ENCODE data around the gene HSD17B14. TPM values are rescaled to one million over a fixed set of nuclear protein-coding genes. Genes with fewer than 3 reads are reported as not detected.

Gene HSD17B14
- total RNA-seq, 2 experiments from 2014 or later = 0.47 to 0.56 TPM

- no peak for TF ChIP-seq CTCF (IDR thresholded peaks at IDR 0.05)
- ATAC-seq (no peak), DNase-seq (no peak)
- Mint-ChIP-seq H3K27ac (no peak overlapping the region), H3K4me3 (peak overlapping the region; percentile 48), H3K36me3 (ENCODE audit: low read depth) (no peaks in the 10 kb centered on the region), H3K9me3 (no peaks in the 10 kb centered on the region), H3K27me3 (peaks cover 5% of the 10 kb centered on the region), H3K4me1 (ENCODE audit: low read depth) (peaks cover 14% of the 10 kb centered on the region)
- intact Hi-C loops (cut with micrococcal nuclease) = no loop called here
- ChIA-PET CTCF (interaction anchor here (0.8 to 3.9 kb wide), 6 partner anchors 26 to 133 kb away, joined by 4 to 45 read pairs (median 12); no protein-coding TSS in a partner anchor), POLR2A (interaction anchor here (2.2 kb wide), 1 partner anchor 50 kb away, joined by 5 read pairs; no protein-coding TSS in a partner anchor)
Measured at GRCh38 chr19:48837687-48838086, 1.4 kb upstream of the HSD17B14 start.

GRCh38 chr19:48837051-48837524 is 797 bp upstream of the HSD17B14 start:
- no peaks in the 10 kb centered on the region for H3K9me3 Mint-ChIP-seq
- ATAC-seq (peak; percentile 91), DNase-seq (peak; percentile 94)
- no peak for TF ChIP-seq CTCF (IDR thresholded peaks at IDR 0.05)
- peaks cover 5% of the 10 kb centered on the region for H3K27me3 Mint-ChIP-seq
- peak overlapping the region; percentile 78 for H3K4me3 Mint-ChIP-seq
- ChIA-PET CTCF (interaction anchor here (0.8 to 3.9 kb wide), 11 partner anchors 25 to 137 kb away, joined by 3 to 45 read pairs (median 7); no protein-coding TSS in a partner anchor), POLR2A (interaction anchor here (0.8 to 2.2 kb wide), 3 partner anchors 35 to 49 kb away, joined by 3 to 5 read pairs (median 4); partner anchors contain the start of gene PPP1R15A)
- peaks cover 14% of the 10 kb centered on the region for H3K4me1 Mint-ChIP-seq (ENCODE audit: low read depth)
- peak overlapping the region; percentile 78 for H3K27ac Mint-ChIP-seq
- no peaks in the 10 kb centered on the region for H3K36me3 Mint-ChIP-seq (ENCODE audit: low read depth)
- intact Hi-C loops (cut with micrococcal nuclease) = no loop called here

- intact Hi-C loops (cut with micrococcal nuclease) = loop anchor here (2.0 kb wide), 1 partner anchor 41 kb away; no protein-coding TSS in a partner anchor
- Mint-ChIP-seq H3K27ac (peak overlapping the region; percentile 86), H3K9me3 (no peaks in the 10 kb centered on the region), H3K27me3 (peaks cover 5% of the 10 kb centered on the region), H3K4me1 (ENCODE audit: low read depth) (peaks cover 14% of the 10 kb centered on the region), H3K4me3 (peak overlapping the region; percentile 78), H3K36me3 (ENCODE audit: low read depth) (no peaks in the 10 kb centered on the region)
- CTCF ChIA-PET = interaction anchor here (0.7 to 3.9 kb wide), 22 partner anchors 10 to 190 kb away, joined by 3 to 45 read pairs (median 4); partner anchors contain the start of gene CA11
- POLR2A ChIA-PET = interaction anchor here (0.8 to 1.7 kb wide), 2 partner anchors 36 to 41 kb away, joined by 3 to 4 read pairs; partner anchors contain the start of gene PPP1R15A
- DNase-seq = peak; percentile 100
- TF ChIP-seq CTCF (IDR thresholded peaks at IDR 0.05) = peak; percentile 70
- peak; percentile 88 for ATAC-seq
Measured at GRCh38 chr19:48835734-48836088, 580 bp downstream of the HSD17B14 start.

- no peak for DNase-seq
- no peaks in the 10 kb centered on the region for H3K36me3 Mint-ChIP-seq (ENCODE audit: low read depth)
- peaks cover 5% of the 10 kb centered on the region for H3K27me3 Mint-ChIP-seq
- intact Hi-C loops (cut with micrococcal nuclease) = loop anchor here (2.0 kb wide), 1 partner anchor 39 kb away; no protein-coding TSS in a partner anchor
- H3K9me3 Mint-ChIP-seq = no peaks in the 10 kb centered on the region
- H3K4me3 Mint-ChIP-seq = no peak overlapping the region
- ATAC-seq = no peak
- no peak overlapping the region for H3K27ac Mint-ChIP-seq
- ChIA-PET POLR2A (interaction anchor here (1.0 kb wide), 1 partner anchor 52 kb away, joined by 3 read pairs; no protein-coding TSS in a partner anchor), CTCF (interaction anchor here (0.7 to 8.2 kb wide), 3 partner anchors 9 to 395 kb away, joined by 3 to 45 read pairs (median 16); no protein-coding TSS in a partner anchor)
- peaks cover 14% of the 10 kb centered on the region for H3K4me1 Mint-ChIP-seq (ENCODE audit: low read depth)
- TF ChIP-seq CTCF (IDR thresholded peaks at IDR 0.05) = no peak
Measured at GRCh38 chr19:48833977-48834376, 2.3 kb downstream of the HSD17B14 start.

GRCh38 chr19:48833049-48833448 is 3.2 kb downstream of the HSD17B14 start:
- no peak for TF ChIP-seq CTCF (IDR thresholded peaks at IDR 0.05)
- Mint-ChIP-seq H3K27me3 (peaks cover 5% of the 10 kb centered on the region), H3K27ac (no peak overlapping the region), H3K4me3 (no peak overlapping the region), H3K9me3 (no peaks in the 10 kb centered on the region), H3K36me3 (ENCODE audit: low read depth) (no peaks in the 10 kb centered on the region), H3K4me1 (ENCODE audit: low read depth) (peaks cover 14% of the 10 kb centered on the region)
- CTCF ChIA-PET = interaction anchor here (2.7 to 8.2 kb wide), 2 partner anchors 10 to 45 kb away, joined by 16 to 45 read pairs; no protein-coding TSS in a partner anchor
- DNase-seq (no peak), ATAC-seq (no peak)
- intact Hi-C loops (cut with micrococcal nuclease) = no loop called here
- POLR2A ChIA-PET = interaction anchor here (1.0 kb wide), 1 partner anchor 51 kb away, joined by 3 read pairs; no protein-coding TSS in a partner anchor
